Smooth muscle cell (in vitro differentiated cells): Measurements from ENCODE around the gene KCNMA1. TPM values are rescaled to one million over a fixed set of nuclear protein-coding genes. Genes with fewer than 3 reads are reported as not detected.

ENCODE experiments used
- DNase-seq: peaks from one replicate; lab custom pipeline; 2025; ENCODE audit not compliant: unreplicated experiment; lab: John Stamatoyannopoulos, UW
- H2AFZ ChIP-seq: fragments of 200-600 bp; sonication (generic); 2 replicates; pipeline ENCODE4 v1.6.0; 2016; ENCODE audit warnings: antibody characterized with exemption, low read depth, mild to moderate bottlenecking
- H3F3A ChIP-seq: fragments of 200-600 bp; sonication (generic); 2 replicates; pipeline ENCODE4 v1.6.0; 2017; ENCODE audit warnings: antibody characterized with exemption, low read depth
- H3K27ac ChIP-seq: fragments of 200-600 bp; sonication (generic); 2 replicates; pipeline ENCODE4 v1.5.1; 2016; ENCODE audit warnings: low read depth, mild to moderate bottlenecking
- H3K27me3 ChIP-seq: fragments of 200-600 bp; sonication (generic); 2 replicates; pipeline ENCODE4 v1.6.1; 2016; ENCODE audit warnings: low read depth, mild to moderate bottlenecking
- H3K36me3 ChIP-seq: fragments of 200-600 bp; sonication (generic); 2 replicates; pipeline ENCODE4 v1.5.1; 2016; ENCODE audit warnings: low read depth
- H3K4me1 ChIP-seq: fragments of 200-600 bp; sonication (generic); 2 replicates; pipeline ENCODE4 v1.5.1; 2016; ENCODE audit warnings: low read depth
- H3K4me2 ChIP-seq: fragments of 200-600 bp; sonication (generic); 2 replicates; pipeline ENCODE4 v1.6.0; 2016; ENCODE audit warnings: mild to moderate bottlenecking
- H3K4me3 ChIP-seq: fragments of 200-600 bp; sonication (generic); 2 replicates; pipeline ENCODE4 v1.5.1; 2016; ENCODE audit warnings: mild to moderate bottlenecking
- H3K79me2 ChIP-seq: fragments of 200-600 bp; sonication (generic); 2 replicates; pipeline ENCODE4 v1.6.0; 2016; ENCODE audit warnings: low read depth, mild to moderate bottlenecking
- H3K9ac ChIP-seq: fragments of 200-600 bp; sonication (generic); 2 replicates; pipeline ENCODE4 v1.6.0; 2016; ENCODE audit warnings: low read depth
- H3K9me3 ChIP-seq: fragments of 200-600 bp; sonication (generic); replicated peaks from 2 replicates; pipeline ENCODE4 v1.5.1; 2016; ENCODE audit warnings: low read depth
- H4K20me1 ChIP-seq: fragments of 200-600 bp; sonication (generic); 2 replicates; pipeline ENCODE4 v1.6.0; 2016; ENCODE audit warnings: low read depth
- WGBS: methylation state at CpG from one replicate; pipeline ENCODE4 v1.1.7; 2016; ENCODE audit warnings: low lambda C conversion rate; 5-methylcytosine and 5-hydroxymethylcytosine counted together
- polyA plus RNA-seq: library from polyadenylated mRNA; unstranded; fragments of >200 nt; fragmentation: Nextera tagmentation; extraction: Ambion mirVana; gene quantifications from 2 replicates; pipeline ENCODE4 v1.2.1, GENCODE V29; 2016
- total RNA-seq: library from RNA; depleted of rRNA; stranded (reverse); fragments of >200 nt; gene quantifications from 2 replicates; pipeline ENCODE4 v1.2.3, GENCODE V29; 2014
- TF ChIP-seq, protein P1 (sequence below): fragments of 200-600 bp; sonication (generic); IDR thresholded peaks from 2 replicates; pipeline ENCODE4 v1.5.1; 2017; ENCODE audit warnings: borderline replicate concordance, mild to moderate bottlenecking, antibody characterized with exemption; ENCODE audit not compliant: insufficient read depth, poor library complexity, severe bottlenecking

The KCNMA1 gene
- total and polyA plus RNA-seq, 2 experiments from 2014 or later, result 9.1 to 23.4 TPM

DNA sequence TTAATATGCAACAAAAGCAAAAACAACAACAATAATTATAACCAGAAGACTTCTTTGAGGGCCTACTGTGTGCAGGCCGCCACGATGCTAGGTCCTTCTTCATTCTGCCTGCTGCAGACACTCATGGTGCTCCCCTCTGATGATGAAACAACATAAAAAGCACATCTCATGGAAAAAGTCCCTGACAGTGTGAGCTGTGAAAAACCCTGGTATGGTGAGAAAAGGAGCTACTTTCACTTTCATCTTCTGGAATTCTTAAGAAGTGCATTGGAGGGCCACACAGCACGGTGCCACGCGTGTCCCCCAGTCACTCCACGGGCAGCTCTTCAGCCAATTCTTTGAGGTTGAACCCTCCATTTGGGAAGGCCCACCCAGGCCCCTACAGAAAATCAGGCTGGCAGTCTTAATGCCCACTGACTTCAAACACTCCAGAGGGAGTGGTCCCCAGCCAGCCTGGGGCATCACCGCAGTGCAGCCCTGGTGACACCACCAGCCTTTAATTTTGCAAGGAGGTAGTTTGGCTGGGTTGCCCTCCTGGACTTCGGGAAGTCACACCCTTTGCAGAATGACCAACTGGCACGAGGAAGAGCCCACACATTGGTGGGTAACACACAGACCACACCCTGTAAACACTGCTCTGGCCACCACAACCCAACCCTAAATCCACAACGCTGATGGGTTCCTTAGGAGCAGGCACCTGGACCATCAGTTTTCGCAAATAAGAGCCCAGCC, 7.7 kb downstream of the KCNMA1 start:
- WGBS, result 84% methylated on average over 11 of the region's 11 CpGs
- H3K27me3 ChIP-seq, result peaks cover 8% of the 10 kb centered on the region
- TF ChIP-seq, protein P1, sequence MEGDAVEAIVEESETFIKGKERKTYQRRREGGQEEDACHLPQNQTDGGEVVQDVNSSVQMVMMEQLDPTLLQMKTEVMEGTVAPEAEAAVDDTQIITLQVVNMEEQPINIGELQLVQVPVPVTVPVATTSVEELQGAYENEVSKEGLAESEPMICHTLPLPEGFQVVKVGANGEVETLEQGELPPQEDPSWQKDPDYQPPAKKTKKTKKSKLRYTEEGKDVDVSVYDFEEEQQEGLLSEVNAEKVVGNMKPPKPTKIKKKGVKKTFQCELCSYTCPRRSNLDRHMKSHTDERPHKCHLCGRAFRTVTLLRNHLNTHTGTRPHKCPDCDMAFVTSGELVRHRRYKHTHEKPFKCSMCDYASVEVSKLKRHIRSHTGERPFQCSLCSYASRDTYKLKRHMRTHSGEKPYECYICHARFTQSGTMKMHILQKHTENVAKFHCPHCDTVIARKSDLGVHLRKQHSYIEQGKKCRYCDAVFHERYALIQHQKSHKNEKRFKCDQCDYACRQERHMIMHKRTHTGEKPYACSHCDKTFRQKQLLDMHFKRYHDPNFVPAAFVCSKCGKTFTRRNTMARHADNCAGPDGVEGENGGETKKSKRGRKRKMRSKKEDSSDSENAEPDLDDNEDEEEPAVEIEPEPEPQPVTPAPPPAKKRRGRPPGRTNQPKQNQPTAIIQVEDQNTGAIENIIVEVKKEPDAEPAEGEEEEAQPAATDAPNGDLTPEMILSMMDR, result no peak
- no peaks in the 10 kb centered on the region for H3F3A ChIP-seq
- no peak for DNase-seq
- H2AFZ ChIP-seq, result no peak overlapping the region
- no peak overlapping the region for H3K4me3 ChIP-seq
- no peak overlapping the region for H3K4me2 ChIP-seq
- H3K79me2 ChIP-seq, result no peaks in the 10 kb centered on the region
- no peaks in the 10 kb centered on the region for H3K9me3 ChIP-seq
- H3K27ac ChIP-seq, result no peak overlapping the region
- no peaks in the 10 kb centered on the region for H3K36me3 ChIP-seq
- H3K9ac ChIP-seq, result no peak overlapping the region
- no peaks in the 10 kb centered on the region for H3K4me1 ChIP-seq
- no peaks in the 10 kb centered on the region for H4K20me1 ChIP-seq

DNA sequence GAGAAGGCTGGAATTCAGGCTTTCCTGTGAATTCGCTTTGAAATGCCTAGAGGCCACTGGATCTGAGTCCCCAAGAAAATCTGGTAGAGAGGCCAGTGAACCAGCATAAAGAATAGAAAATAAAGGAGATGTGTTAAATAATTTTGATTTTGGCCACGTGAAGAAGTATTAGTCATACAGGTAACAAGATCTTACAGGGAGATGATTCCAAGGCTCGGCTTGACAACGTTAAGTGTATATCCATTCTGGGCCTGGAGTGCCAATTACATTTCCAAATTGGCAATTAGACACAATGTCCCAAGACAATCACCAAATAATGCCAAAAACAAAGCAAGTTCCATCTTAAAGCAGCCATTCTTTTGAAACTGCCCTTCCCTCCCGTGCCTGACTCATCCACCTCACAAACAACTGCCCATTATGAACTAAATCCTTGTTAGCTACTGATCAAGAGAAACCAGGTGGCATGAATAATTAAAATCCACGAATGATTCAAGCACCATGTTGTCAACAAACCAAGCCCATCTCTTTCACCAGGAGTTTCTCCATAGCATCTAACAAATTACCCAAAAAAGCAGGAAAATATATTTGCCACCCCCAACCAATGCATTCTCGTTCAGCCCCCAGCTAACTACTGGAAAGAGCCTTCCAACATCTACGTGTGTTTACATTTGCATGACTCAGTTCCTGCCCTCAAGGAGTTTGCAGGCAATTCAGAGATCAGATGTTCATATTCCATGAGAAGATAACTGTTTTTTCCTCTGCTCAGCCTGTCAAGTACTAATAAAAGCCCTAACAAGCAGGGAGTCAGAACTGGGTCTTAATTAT, 8.5 kb downstream of the KCNMA1 start:
- H3K4me1 ChIP-seq, result no peaks in the 10 kb centered on the region
- H3K4me2 ChIP-seq, result no peak overlapping the region
- H3F3A ChIP-seq, result no peaks in the 10 kb centered on the region
- H3K9me3 ChIP-seq, result no peaks in the 10 kb centered on the region
- H3K4me3 ChIP-seq, result no peak overlapping the region
- no peak for DNase-seq
- H3K9ac ChIP-seq, result no peak overlapping the region
- TF ChIP-seq, protein P1, result no peak
- H3K27ac ChIP-seq, result no peak overlapping the region
- H4K20me1 ChIP-seq, result no peaks in the 10 kb centered on the region
- H2AFZ ChIP-seq, result no peak overlapping the region
- H3K36me3 ChIP-seq, result no peaks in the 10 kb centered on the region
- peaks cover 2% of the 10 kb centered on the region for H3K27me3 ChIP-seq
- no peaks in the 10 kb centered on the region for H3K79me2 ChIP-seq
- 67% methylated on average over 8 of the region's 8 CpGs for WGBS

DNA sequence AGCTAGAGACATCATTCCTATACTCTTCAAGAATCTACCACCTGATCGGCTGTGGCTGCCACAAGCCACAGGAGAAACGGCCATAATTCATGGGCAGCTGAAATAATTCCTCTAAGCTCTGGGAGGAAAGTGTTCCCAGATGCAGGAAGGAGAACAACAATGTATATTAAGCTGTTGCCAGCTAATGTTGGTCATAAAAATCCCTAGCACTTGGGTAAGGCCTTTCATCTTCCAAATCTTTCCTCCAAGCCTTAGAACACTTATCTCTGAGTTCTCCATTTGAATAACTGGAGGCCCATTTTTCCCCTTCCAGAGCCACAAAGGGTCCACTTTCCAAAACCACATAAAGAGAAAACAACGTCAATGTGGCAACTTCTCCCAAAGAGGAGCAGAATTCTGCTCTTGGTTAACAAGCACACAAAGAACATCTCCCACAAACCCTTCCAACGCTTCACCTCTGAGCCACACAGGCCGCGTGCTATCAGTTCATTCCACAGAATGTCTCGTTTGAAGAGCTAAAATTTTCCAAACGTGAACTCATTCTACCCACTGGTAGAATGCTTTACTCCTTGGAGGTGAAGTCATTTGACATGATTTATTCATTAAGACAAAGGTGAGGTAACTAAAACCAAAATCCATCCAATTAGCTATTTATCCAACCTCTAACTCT, 11.2 kb downstream of the KCNMA1 start:
- Histone ChIP-seq H3F3A (no peaks in the 10 kb centered on the region), H3K79me2 (no peaks in the 10 kb centered on the region), H3K27me3 (no peaks in the 10 kb centered on the region), H3K9ac (no peak overlapping the region), H2AFZ (no peak overlapping the region), H4K20me1 (no peaks in the 10 kb centered on the region), H3K4me1 (no peaks in the 10 kb centered on the region), H3K9me3 (no peaks in the 10 kb centered on the region), H3K4me3 (no peak overlapping the region), H3K27ac (no peak overlapping the region), H3K36me3 (no peaks in the 10 kb centered on the region), H3K4me2 (no peak overlapping the region)
- WGBS, result 30% methylated on average over 8 of the region's 8 CpGs
- no peak for DNase-seq
- TF ChIP-seq, protein P1, result no peak
